Panc1 (cell line): ENCODE results near the gene KCNB1.

Source experiments
- POLR2AphosphoS5 ChIP-seq: IDR thresholded peaks from 2 replicates; pipeline ENCODE4 v1.6.1; 2012; ENCODE audit warnings: mild to moderate bottlenecking, low read depth, low read length, moderate library complexity
- TF ChIP-seq, protein P1 (sequence below): fragments of 450-650 bp; IDR thresholded peaks from 2 replicates; pipeline ENCODE4 v1.5.1; 2017; ENCODE audit warnings: mild to moderate bottlenecking

DNA sequence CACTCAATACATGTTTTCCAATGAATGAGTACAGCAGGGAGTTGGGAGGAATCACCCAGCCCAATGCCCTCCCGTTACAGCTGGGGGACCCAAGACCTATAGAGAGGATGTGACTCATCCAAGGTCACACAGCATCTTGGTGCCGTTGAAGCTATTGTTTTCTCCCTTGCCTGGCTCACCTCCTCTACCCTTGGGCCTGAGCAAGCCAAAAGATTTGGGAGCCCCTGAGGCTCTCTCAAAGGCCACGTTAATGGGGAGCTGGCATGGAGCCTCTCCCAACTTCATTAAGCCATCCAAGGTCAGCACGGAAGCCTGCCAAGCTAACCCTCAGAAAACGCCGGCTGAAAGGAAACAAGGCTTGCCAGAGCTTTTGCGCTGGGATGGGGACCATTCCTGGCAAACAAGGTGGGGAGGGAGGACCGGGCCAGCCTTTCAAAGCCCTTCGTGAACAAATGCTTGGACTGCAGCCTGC lies 30.4 kb downstream of the KCNB1 start:
- TF ChIP-seq, protein P1, sequence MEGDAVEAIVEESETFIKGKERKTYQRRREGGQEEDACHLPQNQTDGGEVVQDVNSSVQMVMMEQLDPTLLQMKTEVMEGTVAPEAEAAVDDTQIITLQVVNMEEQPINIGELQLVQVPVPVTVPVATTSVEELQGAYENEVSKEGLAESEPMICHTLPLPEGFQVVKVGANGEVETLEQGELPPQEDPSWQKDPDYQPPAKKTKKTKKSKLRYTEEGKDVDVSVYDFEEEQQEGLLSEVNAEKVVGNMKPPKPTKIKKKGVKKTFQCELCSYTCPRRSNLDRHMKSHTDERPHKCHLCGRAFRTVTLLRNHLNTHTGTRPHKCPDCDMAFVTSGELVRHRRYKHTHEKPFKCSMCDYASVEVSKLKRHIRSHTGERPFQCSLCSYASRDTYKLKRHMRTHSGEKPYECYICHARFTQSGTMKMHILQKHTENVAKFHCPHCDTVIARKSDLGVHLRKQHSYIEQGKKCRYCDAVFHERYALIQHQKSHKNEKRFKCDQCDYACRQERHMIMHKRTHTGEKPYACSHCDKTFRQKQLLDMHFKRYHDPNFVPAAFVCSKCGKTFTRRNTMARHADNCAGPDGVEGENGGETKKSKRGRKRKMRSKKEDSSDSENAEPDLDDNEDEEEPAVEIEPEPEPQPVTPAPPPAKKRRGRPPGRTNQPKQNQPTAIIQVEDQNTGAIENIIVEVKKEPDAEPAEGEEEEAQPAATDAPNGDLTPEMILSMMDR = no peak
- no peak for TF ChIP-seq POLR2AphosphoS5
